GM12865 (cell line): Measurements from ENCODE around the gene ITPR1.

Experiments used
- DNase-seq: peaks from one replicate; pipeline ENCODE4 v3.0.0; 2010; ENCODE audit warnings: low read depth
- H3K4me3 ChIP-seq: 2 replicates; pipeline ENCODE4 v1.5.1; 2011; ENCODE audit warnings: mild to moderate bottlenecking, low read depth, low read length, control low read depth
- CTCF ChIP-seq: IDR thresholded peaks from 2 replicates; pipeline ENCODE4 v1.5.1; 2011; ENCODE audit warnings: low read length, control low read depth, low read depth, inconsistent platforms; ENCODE audit not compliant: insufficient read depth; ENCODE audit errors: missing control alignments

Gene ITPR1

GRCh38 chr3:4829031-4829394 is 335.9 kb downstream of the ITPR1 start:
- TF ChIP-seq CTCF, result no peak
- peak; percentile 64 for DNase-seq
- H3K4me3 ChIP-seq, result no peak overlapping the region

GRCh38 chr3:4830586-4830914 is 337.4 kb downstream of the ITPR1 start:
- no peak for DNase-seq
- H3K4me3 ChIP-seq, result peak overlapping the region; percentile 2
- no peak for TF ChIP-seq CTCF

- TF ChIP-seq CTCF, result no peak
- DNase-seq, result peak; percentile 50
- no peak overlapping the region for H3K4me3 ChIP-seq
Observed at GRCh38 chr3:4831580-4831950, 338.4 kb downstream of the ITPR1 start.

GRCh38 chr3:4833471-4833870 is 340.3 kb downstream of the ITPR1 start:
- no peak for TF ChIP-seq CTCF
- DNase-seq, result no peak
- no peak overlapping the region for H3K4me3 ChIP-seq

- no peak overlapping the region for H3K4me3 ChIP-seq
- no peak for TF ChIP-seq CTCF
- DNase-seq, result peak; percentile 73
Observed at GRCh38 chr3:4834403-4834866, 341.3 kb downstream of the ITPR1 start.

- H3K4me3 ChIP-seq, result no peak overlapping the region
- no peak for TF ChIP-seq CTCF
- DNase-seq, result no peak
Observed at GRCh38 chr3:4835616-4836043, 342.5 kb downstream of the ITPR1 start.

- no peak overlapping the region for H3K4me3 ChIP-seq
- TF ChIP-seq CTCF, result no peak
- DNase-seq, result no peak
Observed at GRCh38 chr3:4836516-4836915, 343.4 kb downstream of the ITPR1 start.
